Inflammatory macrophage treated with lipopolysaccharide for 1 hour (primary cell): ENCODE measurements around the gene LMLN.
"Not testable (repeated sequence)": the region's sequence is repeated elsewhere in the genome, so short reads cannot be mapped to it uniquely, and the experiment has no call there.

ENCODE experiments used
- DNase-seq, 2 donors: peaks; one replicate each; pipeline ENCODE4 v3.0.0-alpha.2; 2020 to 2022

LMLN gene

GRCh38 chr3:198027799-198028390 is 67.9 kb downstream of the LMLN start:
- DNase-seq = no peak

- no peak for DNase-seq
Observed at GRCh38 chr3:198028718-198029117, 68.7 kb downstream of the LMLN start.

- peak; percentile 58 to 67 for DNase-seq
Observed at GRCh38 chr3:198030125-198030524, 70.1 kb downstream of the LMLN start.

GRCh38 chr3:198030726-198031125 is 70.7 kb downstream of the LMLN start:
- no peak for DNase-seq

- DNase-seq = no peak
Observed at GRCh38 chr3:198032039-198032936, 72.3 kb downstream of the LMLN start.

DNA sequence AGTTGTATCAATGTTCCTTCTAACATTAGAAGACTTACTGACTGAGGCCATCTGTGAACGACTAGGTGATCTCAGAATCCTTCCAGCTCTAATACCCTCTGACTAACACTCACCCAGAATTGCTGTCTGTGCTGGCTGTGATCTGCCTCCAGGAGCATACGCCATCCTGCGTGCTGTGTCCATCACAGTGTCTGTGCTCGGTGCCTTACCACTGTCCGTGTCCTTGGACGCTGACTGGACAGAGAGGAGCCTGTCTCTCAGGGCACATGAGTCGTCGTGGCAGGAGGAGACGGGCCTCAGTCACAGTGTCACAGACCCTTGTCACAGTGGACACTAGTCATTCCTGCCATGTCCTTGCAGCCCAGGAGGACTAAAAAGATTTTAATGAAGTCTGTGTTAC is 83.1 kb downstream of the LMLN start:
- DNase-seq = no peak

- no peak for DNase-seq
Observed at GRCh38 chr3:198046120-198046857, 86.3 kb downstream of the LMLN start.

DNA sequence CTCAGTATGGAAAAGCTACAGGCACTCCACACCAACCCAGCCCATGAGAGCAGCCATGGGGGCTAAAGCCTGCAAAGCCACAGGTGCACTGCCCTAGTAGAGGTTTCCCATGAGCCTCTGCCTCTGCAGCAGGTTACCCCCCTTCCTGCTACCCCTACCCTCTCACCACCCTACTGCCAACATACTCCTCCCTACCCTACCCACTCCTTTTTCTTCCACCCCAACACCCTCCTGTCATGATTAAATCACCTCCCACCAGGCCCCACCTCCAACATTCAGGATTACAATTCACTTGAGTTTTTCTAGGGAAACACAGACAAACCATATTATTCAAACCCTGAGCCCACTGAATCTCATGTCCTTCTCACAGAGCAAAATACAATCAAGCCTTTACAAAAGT is 88.4 kb downstream of the LMLN start:
- DNase-seq = no peak

GRCh38 chr3:198051836-198052235 is 91.8 kb downstream of the LMLN start:
- DNase-seq = no peak

- not testable (repeated sequence) for DNase-seq
Observed at GRCh38 chr3:198053462-198053861, 93.4 kb downstream of the LMLN start.

- no peak for DNase-seq
Observed at GRCh38 chr3:198061119-198062067, 101.4 kb downstream of the LMLN start.

- peak in 1 of 2 donors; percentile 4 for DNase-seq
Observed at GRCh38 chr3:198062068-198062465, 102.0 kb downstream of the LMLN start.

DNA sequence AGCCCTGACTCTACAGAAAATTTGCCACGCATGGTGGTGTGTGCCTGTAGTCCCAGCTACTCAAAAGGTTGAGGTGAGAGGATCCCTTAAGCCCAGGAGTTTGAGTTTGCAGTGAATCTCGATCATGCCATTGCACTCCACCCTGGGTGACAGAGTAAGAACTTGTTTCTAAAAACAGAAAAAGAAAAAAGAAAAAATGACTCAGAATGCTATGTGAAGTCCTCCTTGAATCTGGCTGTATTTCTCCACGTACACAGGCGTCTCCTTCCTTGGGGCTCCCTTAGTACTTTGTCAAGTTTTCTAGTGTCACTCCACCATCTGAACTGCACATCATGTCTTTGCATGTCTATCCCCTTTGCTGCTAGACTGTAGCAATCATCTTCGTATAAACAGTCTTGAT is 104.4 kb downstream of the LMLN start:
- no peak for DNase-seq

- DNase-seq = no peak
Observed at GRCh38 chr3:198065897-198066296, 105.9 kb downstream of the LMLN start.

GRCh38 chr3:198067416-198067815 is 107.4 kb downstream of the LMLN start:
- no peak for DNase-seq

DNA sequence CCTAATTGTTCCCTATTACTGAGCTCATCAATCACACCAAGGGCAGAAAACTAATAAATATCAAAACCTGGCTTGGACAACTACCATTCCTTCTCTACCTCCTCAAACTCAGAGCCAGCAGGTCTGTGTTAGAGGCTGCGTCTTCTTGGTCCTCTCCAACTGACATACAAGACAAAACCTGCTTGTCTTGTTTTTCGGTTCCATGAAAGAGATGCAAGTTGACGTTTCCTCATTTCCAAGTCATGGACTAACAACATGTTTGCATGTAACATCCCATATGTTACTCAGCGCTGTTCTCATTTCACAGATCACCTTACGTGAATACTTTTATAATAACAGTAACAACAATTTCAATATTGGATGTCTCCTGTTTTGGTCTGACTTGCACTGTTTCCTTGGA is 110.9 kb downstream of the LMLN start:
- DNase-seq = no peak

DNA sequence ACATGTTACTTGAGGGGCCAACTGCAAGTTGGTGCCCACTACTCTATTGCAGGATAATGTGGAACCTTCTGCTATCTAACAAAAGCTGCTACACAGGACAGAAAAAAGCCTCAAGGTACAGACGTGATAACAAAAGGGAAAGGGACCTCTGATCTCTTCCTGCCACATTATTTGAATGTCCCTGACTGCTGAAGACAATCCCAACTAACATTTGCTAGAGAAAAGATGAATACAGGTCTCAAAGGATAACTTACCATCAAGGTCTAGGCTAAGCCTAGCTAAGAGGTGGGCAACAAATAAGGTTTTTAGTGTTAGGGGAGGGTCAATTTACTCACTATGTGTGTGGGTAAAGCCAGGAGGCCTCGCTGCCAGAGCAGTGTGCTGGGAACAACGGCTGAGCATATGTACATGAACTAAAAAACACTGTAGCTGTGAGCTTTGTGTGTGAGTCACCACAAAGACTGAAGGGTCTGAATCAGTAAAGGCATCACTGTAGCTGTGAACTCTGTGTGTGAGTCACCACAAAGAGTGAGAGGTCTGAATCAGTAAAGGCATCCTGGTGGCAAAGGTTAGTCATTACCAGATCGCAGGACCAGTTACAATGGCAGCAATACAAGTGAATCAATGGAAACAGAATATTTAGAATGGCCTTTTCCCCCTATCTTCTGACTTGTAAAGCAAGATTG is 111.7 kb downstream of the LMLN start:
- DNase-seq = peak; percentile 13 to 16

- no peak for DNase-seq
Observed at GRCh38 chr3:198076722-198077308, 116.8 kb downstream of the LMLN start.

GRCh38 chr3:198079771-198080520 is 119.9 kb downstream of the LMLN start:
- peak; percentile 15 to 27 for DNase-seq

DNA sequence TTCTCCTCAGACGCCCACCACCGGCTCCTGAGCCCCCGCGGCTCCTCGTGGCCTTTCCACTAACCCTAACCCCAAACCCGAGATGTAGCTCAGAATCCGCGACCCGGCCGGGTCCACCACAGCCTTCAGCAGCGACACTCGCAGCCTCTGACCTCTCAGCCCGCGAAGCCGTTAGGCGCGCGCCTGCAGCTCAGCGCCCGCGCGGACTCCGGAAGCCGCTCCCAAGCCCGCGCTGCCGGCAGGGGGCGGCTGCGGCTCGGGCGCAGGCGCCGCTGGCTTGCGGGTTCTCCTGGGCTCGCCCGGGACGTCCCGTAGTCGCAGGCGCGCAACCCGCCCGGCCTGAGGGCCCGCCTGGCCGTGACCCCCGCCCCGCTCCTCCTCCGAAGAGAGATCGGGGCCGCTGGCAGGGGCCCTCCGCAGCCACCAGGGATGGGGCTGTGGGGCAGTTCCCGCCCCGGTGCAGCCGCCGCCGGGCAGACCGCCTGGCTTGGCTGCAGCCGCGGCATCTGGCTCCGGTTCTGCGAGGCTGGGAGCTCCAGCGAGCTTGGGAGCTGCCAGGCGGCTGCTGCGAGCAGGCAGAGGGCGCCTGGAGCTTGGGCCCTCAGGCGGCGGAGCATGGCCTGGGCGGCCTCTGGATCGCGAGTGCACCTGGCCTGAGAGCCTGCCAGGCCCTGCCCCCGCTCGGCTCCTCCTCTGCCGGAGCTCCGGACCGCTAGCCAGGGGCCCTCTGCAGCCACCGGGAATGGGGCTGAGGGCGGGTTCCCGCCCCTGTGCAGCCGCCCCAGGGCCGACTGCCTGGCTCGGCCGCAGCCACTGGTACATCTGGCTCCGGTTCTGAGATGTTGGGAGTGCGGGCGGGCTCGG is 120.7 kb downstream of the LMLN start:
- DNase-seq = peak; percentile 65 to 87
